Left hindlimb (tissue), 1 donor: Measurements from ENCODE around the gene ENTPD2.
A peak's percentile ranks its signal among the peaks of the same experiment; 100 is the strongest.

Experiments used
- DNase-seq: peaks from one replicate; pipeline ENCODE4 v3.0.0-alpha.2; 2018

ENTPD2 gene

GRCh38 chr9:137053944-137054931, at the start of gene ENTPD2:
Gene ENTPD2 (minus strand): TSS chr9:137054061. CDS start chr9:137053997, 64 bp downstream.
- no peak for DNase-seq

- DNase-seq = no peak
Observed at GRCh38 chr9:137103206-137103999, 49.5 kb upstream of the ENTPD2 start.

- DNase-seq = no peak
Observed at GRCh38 chr9:137099231-137099630, 45.4 kb upstream of the ENTPD2 start.

- DNase-seq = no peak
Observed at GRCh38 chr9:137097761-137098462, 44.1 kb upstream of the ENTPD2 start.

GRCh38 chr9:137096785-137097546, 43.1 kb upstream of the ENTPD2 start:
- DNase-seq = no peak

- DNase-seq = no peak
Observed at GRCh38 chr9:137095664-137096517, 42.0 kb upstream of the ENTPD2 start.

GRCh38 chr9:137089232-137089947, 35.5 kb upstream of the ENTPD2 start:
- no peak for DNase-seq

GRCh38 chr9:137088121-137088520, 34.3 kb upstream of the ENTPD2 start:
- no peak for DNase-seq

GRCh38 chr9:137087409-137087925, 33.6 kb upstream of the ENTPD2 start:
- no peak for DNase-seq

- peak; percentile 98 for DNase-seq
Observed at GRCh38 chr9:137086531-137087408, 32.9 kb upstream of the ENTPD2 start, which contains the start of gene MAN1B1. Gene MAN1B1 (plus strand): TSS chr9:137086985. CDS start chr9:137087000, 15 bp downstream.

GRCh38 chr9:137085920-137086530, 32.2 kb upstream of the ENTPD2 start:
- no peak for DNase-seq

- DNase-seq = no peak
Observed at GRCh38 chr9:137084526-137084925, 30.7 kb upstream of the ENTPD2 start.

- no peak for DNase-seq
Observed at GRCh38 chr9:137083394-137084004, 29.6 kb upstream of the ENTPD2 start.

GRCh38 chr9:137082925-137083290, 29.0 kb upstream of the ENTPD2 start:
- no peak for DNase-seq

- no peak for DNase-seq
Observed at GRCh38 chr9:137082222-137082924, 28.5 kb upstream of the ENTPD2 start.

GRCh38 chr9:137080260-137081122, 26.6 kb upstream of the ENTPD2 start:
- DNase-seq = no peak

- DNase-seq = no peak
Observed at GRCh38 chr9:137079401-137079787, 25.5 kb upstream of the ENTPD2 start.
